ENCODE measurements around the gene OCA2.

The OCA2 gene

DNA sequence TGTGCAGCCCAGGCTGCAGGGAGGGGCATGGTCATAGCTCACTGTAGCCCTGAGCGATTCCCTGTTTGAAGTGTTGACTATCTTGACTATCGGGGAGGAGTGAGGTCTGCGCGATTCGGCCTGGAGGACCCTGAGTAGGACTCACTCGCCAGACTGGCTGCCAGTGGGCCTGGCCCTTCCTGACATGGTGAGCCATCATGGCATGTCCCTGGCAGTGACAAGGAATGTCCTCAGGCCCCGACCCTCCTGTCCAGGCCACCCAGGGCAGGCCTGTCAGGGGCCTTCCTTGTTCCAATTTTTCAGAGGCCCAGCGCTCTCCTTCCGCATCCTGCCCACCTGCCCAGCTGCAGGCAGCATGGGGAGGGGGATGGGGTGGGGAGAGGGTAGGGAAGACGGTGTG is 5.2 kb upstream of the OCA2 start:
- DNase-seq (ENCODE audit: low read depth in 2 of 2) = no peak

DNA sequence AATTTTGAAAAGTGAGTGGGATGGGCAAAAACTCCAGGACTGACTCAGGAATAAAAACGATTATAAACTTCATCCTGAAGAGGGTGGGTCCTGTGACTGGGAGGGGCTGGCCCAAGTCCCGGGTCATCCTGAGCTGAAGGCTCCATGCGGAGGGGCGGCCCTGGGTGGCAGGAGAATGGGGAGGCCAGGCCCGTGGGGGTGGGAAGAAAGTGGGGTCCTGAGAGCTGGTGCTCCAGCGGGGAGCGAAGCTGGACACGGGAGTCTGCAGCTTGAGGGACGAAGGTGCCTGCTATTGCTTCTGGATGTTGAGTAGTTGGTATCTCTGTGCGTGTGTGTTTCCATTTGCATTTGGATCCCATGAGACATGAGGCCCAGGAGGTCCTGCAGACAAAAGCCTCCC is 4.7 kb upstream of the OCA2 start:
- no peak for DNase-seq (ENCODE audit: low read depth in 2 of 2)

DNA sequence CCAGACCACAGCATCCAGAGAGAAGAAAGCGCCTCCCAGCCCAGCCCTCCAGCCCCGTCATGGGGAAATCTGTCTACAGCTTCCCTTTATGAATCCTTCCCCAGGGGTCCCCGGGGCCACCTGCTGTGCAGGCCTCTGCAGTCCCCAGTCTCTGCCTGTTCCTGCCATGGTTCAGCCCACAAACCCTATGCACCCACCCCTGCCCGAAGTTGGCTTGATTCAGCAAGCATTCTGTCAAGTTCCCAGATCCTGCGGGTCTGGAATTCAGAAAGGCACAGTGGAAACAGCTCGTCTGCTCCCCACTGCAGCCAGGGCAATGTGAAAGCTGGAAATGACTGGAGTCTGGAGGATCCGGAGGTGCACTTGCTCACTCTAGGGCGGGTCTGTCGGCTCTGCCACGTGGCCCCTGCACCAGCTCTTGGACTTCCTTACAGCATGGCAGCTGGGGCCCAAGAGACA is 2.9 kb upstream of the OCA2 start:
- DNase-seq (ENCODE audit: low read depth in 2 of 2) = no peak

DNA sequence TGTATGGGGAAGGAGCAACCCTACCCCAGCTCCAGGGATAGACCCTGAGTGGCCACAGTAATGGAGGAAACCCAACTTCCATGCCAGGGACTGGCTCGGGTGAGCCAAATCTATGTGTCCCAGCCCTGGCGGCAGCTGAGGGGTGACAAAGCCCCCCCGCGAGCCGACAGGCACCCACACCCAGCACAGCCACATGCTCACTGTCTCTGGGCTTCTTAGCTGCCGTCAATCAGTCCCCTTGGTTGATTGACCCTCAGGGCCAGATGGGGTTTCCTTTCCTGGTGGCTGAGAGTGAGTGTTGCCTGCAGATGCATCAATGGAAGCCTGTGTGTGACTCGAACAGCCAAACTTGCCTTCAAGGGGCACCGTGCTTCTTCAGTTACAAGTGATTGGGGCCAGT is 2.1 kb upstream of the OCA2 start:
- no peak for DNase-seq (ENCODE audit: low read depth in 2 of 2)

DNA sequence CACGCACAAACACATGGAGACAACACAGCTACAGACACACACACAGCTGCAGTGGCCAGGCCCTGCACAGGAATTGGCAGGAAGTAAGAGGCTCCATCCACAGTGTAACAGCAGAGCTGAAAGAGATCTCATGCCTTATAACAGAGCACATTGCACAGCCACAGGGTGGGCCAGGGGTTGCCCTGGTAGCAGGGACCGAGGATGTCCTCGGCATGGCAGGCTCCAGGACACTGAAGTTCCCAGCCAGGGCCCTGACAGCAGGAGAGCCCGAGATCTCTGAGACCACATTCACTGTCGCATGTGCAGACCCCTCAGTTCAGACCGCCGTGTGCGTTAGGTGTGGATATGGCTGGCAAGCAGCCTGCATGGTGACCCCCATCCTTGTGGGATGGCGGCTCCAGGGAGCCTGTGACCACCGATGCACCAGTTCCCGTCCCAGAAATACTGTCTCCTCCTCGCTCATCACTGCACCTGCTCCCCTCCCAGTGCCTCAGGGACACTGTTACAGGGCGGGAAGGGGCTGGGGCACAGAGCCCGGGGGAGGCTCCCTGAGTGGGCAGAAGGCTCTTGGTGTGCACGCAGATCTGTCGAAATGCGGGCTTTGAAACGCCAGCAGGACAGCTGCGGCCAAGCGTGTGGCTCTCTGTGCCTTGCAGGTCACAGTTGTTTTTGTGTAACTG is 1.5 kb upstream of the OCA2 start:
- DNase-seq (ENCODE audit: low read depth in 2 of 2) = no peak

DNA sequence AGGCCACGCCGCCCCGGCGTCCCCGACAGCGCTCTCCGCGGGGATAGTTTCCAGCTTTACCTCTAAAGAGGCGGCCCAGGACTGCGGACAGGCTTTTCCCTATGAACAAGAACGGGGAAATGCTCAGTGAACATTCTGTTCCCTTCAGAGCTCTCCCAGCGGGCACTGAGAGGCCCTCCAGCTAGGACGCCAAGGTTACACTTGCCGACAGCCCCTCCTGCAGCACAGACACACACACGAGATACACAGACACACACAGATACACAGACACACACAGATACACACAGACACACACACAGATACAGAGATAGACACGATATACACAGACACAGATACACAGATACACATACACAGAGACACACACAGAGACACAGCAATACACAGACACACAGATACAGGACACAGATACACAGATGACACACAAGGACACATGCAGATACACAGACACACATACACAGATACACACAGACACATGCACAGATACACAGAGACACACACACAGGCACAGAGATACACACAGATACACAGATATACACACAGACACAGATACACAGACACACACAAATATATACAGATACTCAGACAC is 533 bp upstream of the OCA2 start:
- no peak for DNase-seq (ENCODE audit: low read depth in 2 of 2)

DNA sequence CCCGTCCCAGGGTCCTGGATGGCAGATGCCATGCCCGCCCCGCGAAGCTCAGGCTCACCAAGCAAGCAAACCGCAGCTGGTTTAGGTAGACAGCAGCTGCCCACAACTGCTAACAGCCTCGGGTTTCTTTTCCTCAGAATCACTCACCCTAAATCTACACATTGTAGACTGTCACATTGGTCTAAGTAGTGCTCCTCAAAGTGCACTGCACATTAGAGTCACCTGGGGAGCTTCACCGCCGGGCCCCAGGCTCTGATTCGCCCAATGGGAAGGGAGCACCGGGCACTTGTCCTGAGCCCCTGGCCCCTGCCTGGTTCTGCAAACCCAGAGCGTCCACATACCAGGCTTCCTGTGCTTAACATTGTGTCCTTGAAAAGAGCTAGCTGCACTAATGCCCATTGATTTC is 752 bp downstream of the OCA2 start:
- no peak for DNase-seq (ENCODE audit: low read depth in 2 of 2)

DNA sequence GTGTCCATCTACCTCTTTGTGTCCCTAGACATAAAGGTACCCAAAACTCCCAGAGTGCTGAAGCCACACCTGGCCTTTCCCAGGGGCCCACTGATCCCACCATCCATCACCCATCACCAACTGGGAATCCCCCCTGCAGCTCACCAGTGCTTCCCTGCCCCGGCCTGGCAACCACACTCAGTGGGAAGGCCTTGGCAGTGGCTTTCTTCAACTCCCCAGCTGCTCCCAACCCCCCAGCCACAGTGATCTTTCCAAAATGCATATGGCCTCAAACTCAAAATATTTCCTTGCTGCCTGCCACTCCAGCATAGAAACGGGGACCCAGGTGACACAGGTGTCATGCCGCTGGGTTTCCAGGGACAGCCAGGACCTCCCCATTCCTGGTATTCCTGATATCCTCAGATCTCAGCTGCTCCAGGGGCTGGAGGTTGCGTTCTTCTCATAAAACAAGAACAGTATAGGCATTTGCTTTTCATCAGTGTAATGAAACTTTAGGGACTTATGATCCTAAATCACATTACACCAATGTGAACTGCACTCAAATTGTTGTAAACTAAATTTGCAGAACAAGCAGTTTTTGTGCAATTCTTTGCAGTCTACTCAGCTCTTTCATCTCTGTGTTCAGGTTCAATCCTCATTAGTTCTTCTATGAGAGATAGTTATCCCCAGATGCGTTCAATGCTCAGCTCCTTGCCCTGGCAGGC is 1.3 kb downstream of the OCA2 start:
- no peak for DNase-seq (ENCODE audit: low read depth in 2 of 2)

DNA sequence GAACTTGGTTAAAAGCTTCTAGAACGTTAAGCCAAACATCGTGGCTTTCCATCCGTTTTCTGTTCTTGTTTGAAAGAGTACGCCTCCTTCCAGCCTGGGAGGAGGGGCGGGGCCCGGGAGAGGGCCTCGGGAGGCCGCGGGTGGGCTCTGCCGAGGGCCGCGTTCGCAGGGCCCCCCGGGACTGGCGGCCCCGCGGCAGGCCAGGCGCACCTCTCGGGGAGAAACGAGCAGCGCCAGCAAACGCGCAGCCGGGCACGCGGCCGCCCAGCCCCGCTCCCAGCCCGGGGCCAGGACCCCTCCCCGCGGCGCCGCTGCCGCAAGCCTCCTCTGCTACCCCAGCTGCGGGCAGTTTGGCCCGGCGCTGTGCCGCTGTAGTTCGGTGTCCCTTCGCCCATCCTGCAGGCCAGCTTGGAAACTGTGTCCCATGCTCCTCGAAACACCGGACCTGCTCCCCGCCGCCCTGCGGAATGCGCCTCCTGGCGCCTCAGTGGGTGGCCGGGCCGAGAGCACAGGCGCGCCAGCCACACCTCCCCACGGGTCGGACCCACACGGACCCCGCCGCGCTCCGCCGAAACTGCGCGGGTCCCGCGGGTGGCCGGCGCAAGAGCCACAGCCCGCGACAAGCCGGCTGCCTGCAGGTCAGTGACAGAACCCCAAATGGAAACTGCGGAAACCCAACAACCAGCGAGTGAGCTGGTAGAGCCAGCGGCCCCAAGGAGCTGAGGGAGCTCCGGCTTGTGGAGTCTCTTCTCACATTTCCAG is 2.3 kb downstream of the OCA2 start:
- no peak for DNase-seq (ENCODE audit: low read depth in 2 of 2)

DNA sequence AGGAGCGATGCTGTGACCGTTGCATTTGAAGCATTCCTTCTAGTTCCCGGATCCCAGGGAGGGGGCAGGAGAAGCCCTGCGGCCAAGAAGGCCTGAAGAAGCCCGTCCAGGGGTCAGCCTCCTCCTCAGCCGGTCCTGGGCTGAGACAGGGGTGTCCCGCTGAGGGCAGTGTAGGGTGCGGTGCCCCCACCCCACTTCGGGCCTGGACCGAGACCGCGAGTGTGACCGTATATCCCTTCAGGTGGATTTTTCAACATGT is 2.8 kb downstream of the OCA2 start:
- DNase-seq (ENCODE audit: low read depth in 2 of 2) = no peak

DNA sequence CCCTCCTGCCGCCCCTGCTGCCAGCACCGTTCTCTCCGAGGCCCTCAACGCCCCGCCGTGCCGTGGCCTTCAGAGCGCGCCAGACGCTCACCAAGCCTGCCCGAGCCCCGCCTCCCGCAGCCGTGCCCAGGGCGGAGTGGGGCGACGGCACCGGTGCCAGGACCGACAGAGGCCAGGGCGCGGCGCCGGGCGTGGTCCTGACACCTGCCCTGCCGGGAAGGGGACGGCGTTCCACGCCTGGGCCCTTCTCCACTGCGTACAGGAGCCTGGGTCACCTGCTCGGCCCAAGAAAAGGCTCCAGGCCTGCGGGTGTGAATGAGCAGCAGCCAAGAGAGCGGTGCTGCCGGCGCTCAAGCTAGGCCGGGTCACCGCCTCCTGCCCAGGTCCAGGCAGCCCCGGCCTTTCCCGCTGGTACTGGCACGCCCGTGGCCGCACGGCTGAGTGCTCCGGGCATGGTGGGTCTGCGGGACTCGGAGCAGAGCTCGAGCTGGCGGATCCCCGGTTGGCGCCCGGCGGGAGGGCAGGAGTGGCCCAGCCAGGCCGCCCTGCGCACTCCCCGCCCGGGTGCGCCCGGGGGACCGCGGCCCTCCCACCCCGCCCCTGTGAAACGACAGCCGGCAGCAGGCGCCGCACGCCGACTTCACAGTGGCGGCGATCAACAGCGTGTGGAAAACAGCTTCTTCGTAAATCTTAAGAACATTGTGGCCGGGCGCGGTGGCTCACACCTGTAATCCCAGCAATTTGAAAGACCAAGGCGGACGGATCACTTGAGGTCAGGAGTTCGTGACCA is 4.2 kb downstream of the OCA2 start:
- DNase-seq (ENCODE audit: low read depth in 2 of 2) = no peak

DNA sequence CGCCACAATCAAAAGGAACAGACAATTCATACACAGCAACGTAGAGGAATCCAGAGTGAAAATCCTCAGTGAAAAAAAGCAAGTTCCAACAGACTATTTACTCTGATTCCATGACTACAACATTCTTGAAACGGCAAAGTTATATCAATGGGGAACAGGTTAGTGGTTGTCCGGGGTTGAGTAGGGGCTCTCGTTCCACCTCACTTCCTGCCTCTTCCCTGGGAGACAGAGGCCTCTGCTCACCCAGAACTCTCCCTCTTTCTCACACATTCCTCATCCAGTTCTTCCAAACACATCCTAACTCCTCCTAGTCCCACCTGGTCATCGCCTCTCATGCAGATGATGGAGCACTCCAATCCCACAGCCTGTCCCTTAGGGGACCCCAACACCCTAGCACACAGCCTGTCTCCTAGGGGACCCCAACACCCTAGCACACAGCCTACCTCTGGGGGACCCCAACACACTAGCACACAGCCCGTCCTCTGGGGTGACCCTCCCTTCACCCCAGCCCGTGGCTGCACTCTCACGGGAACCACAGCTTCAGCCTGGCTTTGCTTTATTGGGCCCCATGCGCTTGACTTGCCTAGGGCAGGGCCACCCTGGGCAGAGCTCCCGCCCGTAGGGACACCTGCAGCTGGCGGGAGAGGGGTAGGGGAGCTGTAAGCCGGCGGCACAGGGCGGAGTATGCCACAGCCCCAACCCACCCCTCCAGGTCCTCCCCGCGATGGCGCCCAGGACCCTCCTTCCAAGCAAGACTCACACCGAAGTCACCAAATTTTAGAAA is 5.2 kb downstream of the OCA2 start:
- DNase-seq (ENCODE audit: low read depth in 2 of 2) = no peak

DNA sequence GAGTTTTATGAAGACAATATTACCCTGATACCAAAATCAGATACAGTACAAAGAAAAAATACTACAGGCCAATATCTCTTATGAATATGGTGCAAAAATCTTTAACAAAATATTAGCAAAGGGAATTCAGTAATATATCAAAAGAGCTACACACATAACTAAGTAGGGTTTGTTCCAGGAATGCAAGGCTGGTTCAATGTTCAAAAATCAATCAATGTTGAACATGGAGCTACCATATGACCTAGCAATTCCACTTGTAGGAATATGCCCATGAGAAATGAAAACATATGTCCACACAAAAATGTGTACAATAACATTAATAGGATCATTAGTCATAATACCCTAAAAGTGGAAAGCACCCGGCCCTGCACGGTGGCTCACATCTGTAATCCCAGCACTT is 7.8 kb downstream of the OCA2 start:
- DNase-seq (ENCODE audit: low read depth in 2 of 2) = no peak

DNA sequence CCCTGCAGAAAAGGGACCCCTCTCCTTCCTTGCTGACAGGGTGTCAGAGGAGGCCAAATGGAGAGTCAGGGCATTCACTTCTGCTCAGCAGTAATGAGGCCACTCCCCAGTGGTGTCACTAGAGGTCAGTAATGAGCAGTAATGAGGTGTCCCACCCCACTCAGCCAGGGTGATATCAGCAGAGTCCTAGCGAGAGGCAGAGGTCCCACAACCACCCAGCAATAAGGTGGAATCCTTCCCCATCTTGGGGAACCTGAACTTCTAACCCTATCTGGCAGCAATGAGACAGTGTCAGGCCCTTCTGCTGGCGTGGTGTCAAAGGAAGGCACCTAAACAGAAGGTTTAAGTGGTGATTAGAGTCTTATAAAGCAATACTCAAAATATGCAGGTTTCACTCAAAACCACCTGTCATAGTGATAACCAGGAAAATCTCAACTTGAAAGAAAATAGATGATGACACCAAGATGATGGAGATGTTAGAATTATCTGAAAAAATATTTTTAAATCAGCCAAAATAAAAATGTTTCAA is 12.9 kb downstream of the OCA2 start:
- DNase-seq (ENCODE audit: low read depth in 2 of 2) = peak in 1 of 2 donors; percentile 44

DNA sequence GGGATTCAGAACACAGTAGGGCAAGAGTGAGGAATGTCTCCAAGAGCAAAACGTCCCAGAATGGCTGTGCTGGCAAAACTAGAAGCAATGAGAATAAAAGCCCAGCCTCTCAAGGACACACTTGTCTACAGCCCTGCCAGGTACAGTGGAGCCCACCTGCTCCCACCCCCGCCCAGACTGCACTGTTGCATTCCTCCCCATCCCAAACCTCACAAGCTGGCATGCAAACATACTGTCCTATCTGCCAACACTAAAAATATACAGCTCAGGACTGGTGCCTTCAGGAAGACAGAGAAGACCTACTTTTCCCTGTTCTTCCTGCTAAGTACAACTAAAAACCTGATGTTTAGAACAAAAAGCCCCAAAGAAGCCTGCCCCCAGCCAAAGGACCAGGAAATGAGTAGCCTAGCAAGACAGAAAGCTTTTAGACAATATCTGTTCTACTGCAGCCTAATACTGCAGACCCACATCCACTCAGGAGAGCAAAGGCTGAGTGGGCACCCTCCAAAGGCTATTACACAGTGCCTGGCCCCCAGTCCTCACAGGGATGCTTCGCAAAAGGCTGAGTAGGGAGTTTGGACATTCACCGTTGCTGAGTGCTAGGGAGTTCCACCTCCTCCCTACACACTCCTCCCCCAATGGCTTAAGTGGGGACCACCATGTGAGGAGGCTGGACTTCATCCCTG is 13.5 kb downstream of the OCA2 start:
- no peak for DNase-seq (ENCODE audit: low read depth in 2 of 2)

DNA sequence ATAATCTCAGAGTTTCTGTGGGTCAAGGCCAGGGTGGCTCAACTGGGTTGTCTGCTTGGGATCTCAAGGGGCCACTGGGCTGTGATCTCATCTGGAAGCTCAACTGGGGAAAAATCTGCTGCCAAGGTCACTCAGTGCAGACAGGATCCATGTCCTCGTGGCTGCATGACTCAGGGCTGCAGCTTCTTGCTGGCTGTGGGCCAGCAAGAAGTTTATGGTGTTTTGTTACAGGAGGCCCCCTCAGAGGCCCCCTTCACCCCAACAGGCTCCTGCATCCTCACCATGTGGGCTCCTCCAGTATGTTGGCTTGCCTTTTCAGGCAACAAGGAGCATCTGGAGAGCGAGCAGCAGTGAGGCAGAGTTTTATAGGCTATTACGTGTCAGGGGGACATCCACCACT is 14.6 kb downstream of the OCA2 start:
- no peak for DNase-seq (ENCODE audit: low read depth in 2 of 2)

DNA sequence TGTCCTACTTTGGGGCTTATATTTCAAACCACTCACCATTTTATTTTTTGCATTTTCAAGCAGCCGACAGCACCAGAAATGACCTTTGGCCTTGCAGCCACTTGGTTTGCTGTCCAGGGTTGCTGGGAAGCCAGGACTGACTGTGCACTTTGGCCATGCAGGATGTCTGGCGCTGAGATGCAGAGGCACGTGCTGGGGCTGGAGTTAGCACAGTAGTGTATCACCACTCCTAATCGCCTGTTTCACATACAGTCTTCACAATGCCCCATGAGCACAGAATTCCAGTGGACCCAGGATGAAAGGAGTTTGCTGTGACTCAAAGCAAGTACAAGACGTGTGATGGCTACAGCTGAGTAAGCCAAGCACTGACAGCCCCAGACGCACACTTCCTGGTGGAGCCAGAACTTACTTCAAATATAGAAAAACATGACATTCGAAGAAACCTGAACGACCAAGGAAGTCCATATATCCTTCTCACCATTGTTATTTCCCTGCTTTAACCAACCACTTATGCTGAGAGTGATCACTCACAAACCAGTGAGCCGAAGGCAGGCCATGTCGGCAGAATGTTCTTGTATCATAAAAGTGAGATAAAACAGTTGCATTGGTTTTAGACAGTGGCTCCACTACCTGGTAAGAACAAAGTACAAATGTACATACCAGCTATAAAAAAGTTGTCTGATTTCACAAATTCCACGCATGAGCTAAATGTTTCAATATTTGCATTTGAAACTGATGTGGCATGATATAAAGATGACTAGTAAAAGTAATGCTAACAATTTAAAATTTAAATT is 16.0 kb downstream of the OCA2 start:
- DNase-seq (ENCODE audit: low read depth in 2 of 2) = no peak

DNA sequence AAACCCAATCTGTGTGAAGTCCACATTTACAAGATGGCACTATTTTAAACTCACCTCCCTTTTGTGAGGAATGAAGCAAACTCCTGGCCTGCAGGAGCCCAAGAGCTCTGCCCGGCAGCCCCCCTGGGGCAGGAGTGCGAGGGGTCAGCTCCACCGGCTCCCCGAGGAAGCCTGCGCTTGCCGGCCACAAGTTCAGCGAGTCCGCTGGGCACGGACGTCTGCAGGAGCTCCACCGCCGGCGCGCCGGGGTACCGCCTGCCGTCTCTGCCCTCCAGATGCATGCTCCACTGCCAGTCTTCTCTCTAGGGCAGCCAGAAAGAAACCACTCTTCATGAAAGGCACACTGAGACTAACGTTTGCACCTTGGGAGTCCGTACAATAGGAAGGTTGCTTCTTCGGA is 17.5 kb downstream of the OCA2 start:
- no peak for DNase-seq (ENCODE audit: low read depth in 2 of 2)

DNA sequence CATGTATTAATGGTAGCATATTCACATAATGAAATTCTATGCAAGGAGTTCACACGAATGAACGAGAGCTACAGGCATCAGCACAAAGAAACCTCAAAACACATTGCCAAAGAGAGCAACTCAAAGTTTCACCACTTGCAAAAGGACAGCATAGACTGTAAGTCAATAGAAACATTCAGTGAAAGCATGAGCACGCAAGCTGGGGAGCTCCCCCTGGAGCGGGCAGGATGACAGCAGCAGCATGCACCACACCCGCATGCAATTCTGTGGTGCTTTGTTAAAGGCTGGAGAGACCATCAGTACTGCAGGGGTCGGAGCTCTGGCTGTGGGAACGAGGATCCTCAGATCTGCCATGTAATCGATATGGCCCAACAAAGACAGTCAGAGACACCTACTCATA is 18.7 kb downstream of the OCA2 start:
- DNase-seq (ENCODE audit: low read depth in 2 of 2) = no peak
